CD4-positive, CD25-positive, alpha-beta regulatory T cell (primary cell): Measurements from ENCODE around the gene PTCRA. TPM values are rescaled to one million over a fixed set of nuclear protein-coding genes. Genes with fewer than 3 reads are reported as not detected.
"Not testable (repeated sequence)": the region's sequence is repeated elsewhere in the genome, so short reads cannot be mapped to it uniquely, and the experiment has no call there.

Experiments used
- ATAC-seq, 2 donors: fragments of 150-1000 bp; cut with Tn5 transposase; one replicate each; pipeline ENCODE4 v1.10.0; 2021; ENCODE audit warnings: low read depth in 2 of 2, moderate number of reproducible peaks in 2 of 2, moderate library complexity in 1 of 2
- DNase-seq, 3 donors: peaks; one replicate each; pipeline versions ENCODE4 v3.0.0 to v3.0.0-alpha.2; 2012 to 2022; ENCODE audit warnings: mixed read lengths in 1 of 3
- H3K27ac ChIP-seq: one replicate; pipeline ENCODE4 v1.7.0; 2013; ENCODE audit warnings: mild to moderate bottlenecking, low read length; ENCODE audit not compliant: insufficient read depth, poor library complexity, severe bottlenecking
- H3K27me3 ChIP-seq: one replicate; pipeline ENCODE4 v1.7.0; 2013; ENCODE audit warnings: low read length; ENCODE audit not compliant: control insufficient read depth, insufficient read depth
- H3K36me3 ChIP-seq: one replicate; pipeline ENCODE4 v1.7.0; 2013; ENCODE audit warnings: mild to moderate bottlenecking, low read length, moderate library complexity; ENCODE audit not compliant: control insufficient read depth, insufficient read depth
- H3K4me1 ChIP-seq: 2 replicates; pipeline ENCODE4 v1.7.0; 2013; ENCODE audit warnings: mild to moderate bottlenecking, low read length; ENCODE audit not compliant: insufficient read depth, control insufficient read depth, poor library complexity, severe bottlenecking
- H3K4me3 ChIP-seq: one replicate; pipeline ENCODE4 v1.7.0; 2013; ENCODE audit warnings: low read depth, mild to moderate bottlenecking, low read length, moderate library complexity
- H3K9me3 ChIP-seq, 2 experiments: 1 replicate in 1 of 2; 2 replicates in 1 of 2; pipeline ENCODE4 v1.7.0; 2013; ENCODE audit warnings: low read length in 2 of 2, mild to moderate bottlenecking in 1 of 2, moderate library complexity in 1 of 2; ENCODE audit not compliant: control insufficient read depth in 2 of 2
- H3K27ac Mint-ChIP-seq, 3 donors: one replicate each; pipeline ENCODE4 v1.8.0; 2020 to 2022; ENCODE audit warnings: mild to moderate bottlenecking in 3 of 3, mixed read lengths in 3 of 3, moderate library complexity in 2 of 3
- H3K27me3 Mint-ChIP-seq: one replicate; pipeline ENCODE4 v1.8.0; 2022; ENCODE audit warnings: mild to moderate bottlenecking, mixed read lengths
- H3K36me3 Mint-ChIP-seq: one replicate; pipeline ENCODE4 v1.8.0; 2020; ENCODE audit warnings: mixed read lengths
- H3K4me1 Mint-ChIP-seq, 4 donors: one replicate each; pipeline ENCODE4 v1.8.0; 2020 to 2022; ENCODE audit warnings: mixed read lengths in 4 of 4, mild to moderate bottlenecking in 1 of 4
- H3K4me3 Mint-ChIP-seq, 4 donors: one replicate each; pipeline ENCODE4 v1.8.0; 2020 to 2022; ENCODE audit warnings: mild to moderate bottlenecking in 4 of 4, mixed read lengths in 4 of 4, moderate library complexity in 3 of 4
- H3K9me3 Mint-ChIP-seq, 7 donors: one replicate each; pipeline ENCODE4 v1.8.0; 2020 to 2022; ENCODE audit warnings: mixed read lengths in 7 of 7, mild to moderate bottlenecking in 3 of 7, moderate library complexity in 2 of 7
- polyA plus RNA-seq, 4 donors: library from polyadenylated mRNA; unstranded; fragments of 300-500 nt; fragmentation: Illumina TruSeq; gene quantifications; one replicate each; pipeline ENCODE4 v1.2.3, GENCODE V29; 2021
- total RNA-seq: library from RNA; stranded (reverse); gene quantifications from one replicate; pipeline ENCODE4 v1.2.3, GENCODE V29; 2022

Gene PTCRA
- total and polyA plus RNA-seq, 5 donors from 2014 or later: 1.1 TPM; not detected in 4

- H3K27ac Mint-ChIP-seq: peak overlapping the region in 1 of 3 donors; percentile 71
- not testable (repeated sequence) for H3K9me3 Mint-ChIP-seq, H3K27me3 ChIP-seq, H3K4me1 ChIP-seq, H3K9me3 ChIP-seq, H3K4me3 ChIP-seq, ATAC-seq, DNase-seq, H3K4me1 Mint-ChIP-seq, H3K27me3 Mint-ChIP-seq, H3K36me3 ChIP-seq, H3K27ac ChIP-seq, H3K36me3 Mint-ChIP-seq, H3K4me3 Mint-ChIP-seq
These were observed 38.6 kb downstream of the PTCRA start for GRCh38 chr6:42954405-42954804.

- DNase-seq: peak in 1 of 3 donors; percentile 20
- no peak for ATAC-seq
- peaks cover 14% of the 10 kb centered on the region for H3K4me1 ChIP-seq
- no peaks in the 10 kb centered on the region for H3K9me3 ChIP-seq
- Mint-ChIP-seq H3K4me1 (peaks cover 0 to 18% (median 9%) of the 10 kb centered on the region in 4 donors), H3K9me3 (no peaks in the 10 kb centered on the region), H3K4me3 (peak overlapping the region in 1 of 4 donors; percentile 21), H3K36me3 (no peaks in the 10 kb centered on the region), H3K27ac (no peak overlapping the region), H3K27me3 (no peaks in the 10 kb centered on the region)
- H3K27me3 ChIP-seq: no peaks in the 10 kb centered on the region
- no peak overlapping the region for H3K4me3 ChIP-seq
- no peak overlapping the region for H3K27ac ChIP-seq
- no peaks in the 10 kb centered on the region for H3K36me3 ChIP-seq
These were observed 42.3 kb downstream of the PTCRA start for GRCh38 chr6:42958125-42958524.

DNA sequence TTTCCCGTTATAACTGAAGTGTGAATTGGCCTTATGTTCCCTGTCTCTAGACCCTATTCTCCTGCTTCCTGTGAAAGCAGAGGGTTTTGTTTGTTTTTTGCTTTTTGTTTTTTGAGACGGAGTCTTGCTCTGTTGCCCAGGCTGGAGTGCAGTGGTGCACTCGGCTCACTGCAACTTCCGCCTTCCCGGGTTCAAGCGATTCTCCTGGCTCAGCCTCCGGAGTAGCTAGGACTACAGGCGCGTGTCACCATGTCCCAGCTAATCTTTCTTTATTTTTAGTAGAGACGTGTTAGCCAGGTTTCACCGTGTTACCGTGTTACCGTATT is 44.0 kb downstream of the PTCRA start:
- Histone ChIP-seq H3K27me3 (no peaks in the 10 kb centered on the region), H3K36me3 (peaks cover 2% of the 10 kb centered on the region), H3K4me1 (peaks cover 14% of the 10 kb centered on the region), H3K27ac (no peak overlapping the region), H3K9me3 (no peaks in the 10 kb centered on the region), H3K4me3 (no peak overlapping the region)
- peak overlapping the region in 1 of 3 donors; percentile 65 for H3K27ac Mint-ChIP-seq
- H3K36me3 Mint-ChIP-seq: no peaks in the 10 kb centered on the region
- H3K9me3 Mint-ChIP-seq: no peaks in the 10 kb centered on the region
- DNase-seq: no peak
- H3K4me1 Mint-ChIP-seq: peaks cover 0 to 18% (median 10%) of the 10 kb centered on the region in 4 donors
- no peaks in the 10 kb centered on the region for H3K27me3 Mint-ChIP-seq
- peak overlapping the region; percentile 14 to 75 (median 68) for H3K4me3 Mint-ChIP-seq
- ATAC-seq: no peak

GRCh38 chr6:42960243-42961019 is 44.6 kb downstream of the PTCRA start, which contains the start of gene GNMT:
GNMT (plus strand) TSS chr6:42960754; CDS start chr6:42960768, 14 bp downstream.
- Histone ChIP-seq H3K36me3 (peaks cover 4% of the 10 kb centered on the region), H3K27ac (no peak within 1 kb of the TSS), H3K4me3 (no peak within 1 kb of the TSS), H3K4me1 (peaks cover 14% of the 10 kb centered on the region), H3K9me3 (no peaks in the 10 kb centered on the region), H3K27me3 (no peaks in the 10 kb centered on the region)
- Mint-ChIP-seq H3K27ac (peak within 1 kb of the TSS in 2 of 3 donors; percentile 65 to 90), H3K27me3 (no peaks in the 10 kb centered on the region), H3K4me3 (peak within 1 kb of the TSS; percentile 14 to 88 (median 74)), H3K4me1 (peaks cover 0 to 18% (median 10%) of the 10 kb centered on the region in 4 donors), H3K9me3 (no peaks in the 10 kb centered on the region), H3K36me3 (no peaks in the 10 kb centered on the region)
- peak; percentile 21 to 30 (median 26) for DNase-seq
- ATAC-seq: peak; percentile 63 to 67

GRCh38 chr6:42961020-42961470 is 45.2 kb downstream of the PTCRA start:
- H3K27me3 ChIP-seq: no peaks in the 10 kb centered on the region
- peak overlapping the region in 2 of 4 donors; percentile 74 to 75 for H3K4me3 Mint-ChIP-seq
- H3K36me3 Mint-ChIP-seq: no peaks in the 10 kb centered on the region

GRCh38 chr6:42962096-42962495 is 46.2 kb downstream of the PTCRA start:
- Mint-ChIP-seq H3K9me3 (no peaks in the 10 kb centered on the region), H3K27me3 (no peaks in the 10 kb centered on the region), H3K36me3 (no peaks in the 10 kb centered on the region), H3K27ac (no peak overlapping the region), H3K4me1 (peaks cover 0 to 18% (median 10%) of the 10 kb centered on the region in 4 donors), H3K4me3 (peak overlapping the region in 1 of 4 donors; percentile 43)
- no peak for DNase-seq
- Histone ChIP-seq H3K4me3 (no peak overlapping the region), H3K27me3 (no peaks in the 10 kb centered on the region), H3K4me1 (peaks cover 14% of the 10 kb centered on the region), H3K36me3 (peaks cover 7% of the 10 kb centered on the region), H3K27ac (no peak overlapping the region), H3K9me3 (no peaks in the 10 kb centered on the region)
- no peak for ATAC-seq

More at GRCh38 chr6:42961020-42961470, 45.2 kb downstream of the PTCRA start:
- H3K9me3 ChIP-seq: no peaks in the 10 kb centered on the region
- DNase-seq: no peak
- no peak overlapping the region for H3K4me3 ChIP-seq
- no peak overlapping the region for H3K27ac ChIP-seq
- no peak for ATAC-seq
- Mint-ChIP-seq H3K27me3 (no peaks in the 10 kb centered on the region), H3K9me3 (no peaks in the 10 kb centered on the region), H3K4me1 (peaks cover 0 to 18% (median 10%) of the 10 kb centered on the region in 4 donors), H3K27ac (peak overlapping the region in 2 of 3 donors; percentile 51 to 90)
- H3K4me1 ChIP-seq: peaks cover 14% of the 10 kb centered on the region
- H3K36me3 ChIP-seq: peaks cover 7% of the 10 kb centered on the region

GRCh38 chr6:42962502-42963178 is 46.8 kb downstream of the PTCRA start:
- ATAC-seq (no peak), DNase-seq (no peak)
- Mint-ChIP-seq H3K9me3 (no peaks in the 10 kb centered on the region), H3K27ac (no peak overlapping the region), H3K27me3 (no peaks in the 10 kb centered on the region), H3K36me3 (no peaks in the 10 kb centered on the region), H3K4me1 (peaks cover 0 to 18% (median 10%) of the 10 kb centered on the region in 4 donors), H3K4me3 (peak overlapping the region in 1 of 4 donors; percentile 43)
- H3K27me3 ChIP-seq: no peaks in the 10 kb centered on the region
- no peak overlapping the region for H3K27ac ChIP-seq
- H3K4me3 ChIP-seq: no peak overlapping the region
- H3K36me3 ChIP-seq: peaks cover 7% of the 10 kb centered on the region
- H3K9me3 ChIP-seq: no peaks in the 10 kb centered on the region
- H3K4me1 ChIP-seq: peaks cover 14% of the 10 kb centered on the region
